Epithelial cell of proximal tubule (primary cell): Measurements from ENCODE around the gene MTA3. TPM values are rescaled to one million over a fixed set of nuclear protein-coding genes. Genes with fewer than 3 reads are reported as not detected.

Experiments
- DNase-seq: peaks from one replicate; pipeline ENCODE4 v3.0.0-alpha.2; 2011; ENCODE audit warnings: low read depth
- H3K4me3 ChIP-seq: 2 replicates; pipeline ENCODE4 v1.5.1; 2011; ENCODE audit warnings: low read depth, mild to moderate bottlenecking, low read length
- CTCF ChIP-seq: conservative IDR thresholded peaks from 2 replicates; pipeline ENCODE4 v1.5.1; 2012; ENCODE audit warnings: low read depth, mild to moderate bottlenecking, low read length
- total RNA-seq: library from RNA; depleted of rRNA; stranded (reverse); fragments of >200 nt; gene quantifications from 2 replicates; pipeline ENCODE4 v1.2.3, GENCODE V29; 2015

Gene MTA3
- total RNA-seq, 1 donor from 2014 or later: 17.8 TPM

DNA sequence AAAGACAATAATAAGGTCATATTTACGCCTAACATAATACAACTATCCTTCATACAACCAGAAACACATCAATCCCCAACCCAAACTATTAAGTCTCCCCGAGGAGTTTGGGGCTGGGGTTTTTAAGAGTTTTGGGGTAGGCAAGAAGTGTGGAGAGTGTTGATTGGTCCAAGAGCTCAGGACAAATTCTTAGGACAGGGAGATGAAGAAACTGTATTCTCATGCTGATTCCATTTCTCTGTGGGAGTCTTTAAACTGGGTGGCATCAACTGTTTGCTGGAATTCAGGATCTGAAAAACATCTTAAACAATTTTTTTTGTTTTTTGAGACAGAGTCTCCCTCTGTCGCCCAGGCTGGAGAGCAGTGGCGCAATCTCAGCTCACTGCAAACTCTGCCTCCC, 25.6 kb upstream of the MTA3 start:
- H3K4me3 ChIP-seq: no peak overlapping the region
- no peak for TF ChIP-seq CTCF
- no peak for DNase-seq

GRCh38 chr2:42545023-42545721, 23.3 kb upstream of the MTA3 start:
- no peak for DNase-seq
- no peak for TF ChIP-seq CTCF

GRCh38 chr2:42545841-42546390, 22.5 kb upstream of the MTA3 start:
- DNase-seq: no peak
- no peak overlapping the region for H3K4me3 ChIP-seq
- TF ChIP-seq CTCF: no peak

More at GRCh38 chr2:42545023-42545721, 23.3 kb upstream of the MTA3 start:
- H3K4me3 ChIP-seq: no peak overlapping the region

DNA sequence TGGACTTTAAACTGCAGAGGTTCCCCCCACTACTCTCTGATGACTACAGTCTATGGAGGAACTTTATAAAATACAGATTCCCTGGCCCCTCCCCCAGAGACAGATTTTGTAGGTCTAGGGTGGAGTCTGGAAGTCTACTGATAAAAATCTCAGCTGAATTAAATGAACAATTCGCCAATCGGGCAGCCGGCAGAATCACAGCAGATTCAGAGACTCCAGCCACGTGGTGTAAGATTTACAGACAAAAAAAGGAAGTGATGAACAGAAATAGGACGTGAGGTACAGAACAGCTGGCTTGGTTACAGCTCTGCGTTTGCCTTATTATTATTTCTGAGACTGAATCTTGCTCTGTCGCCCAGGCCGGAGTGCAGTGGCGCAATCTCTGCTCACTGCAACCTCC, 21.4 kb upstream of the MTA3 start:
- no peak for DNase-seq
- no peak for TF ChIP-seq CTCF
- no peak overlapping the region for H3K4me3 ChIP-seq

GRCh38 chr2:42547446-42548295, 20.8 kb upstream of the MTA3 start:
- TF ChIP-seq CTCF: no peak
- DNase-seq: no peak
- H3K4me3 ChIP-seq: no peak overlapping the region

GRCh38 chr2:42550870-42551269, 17.6 kb upstream of the MTA3 start:
- TF ChIP-seq CTCF: no peak
- no peak overlapping the region for H3K4me3 ChIP-seq
- DNase-seq: no peak
